Left ventricle myocardium inferior (tissue), 1 donor: ENCODE data around the gene BLVRB. TPM values are rescaled to one million over a fixed set of nuclear protein-coding genes. Genes with fewer than 3 reads are reported as not detected.
A peak's percentile ranks its signal among the peaks of the same experiment; 100 is the strongest.

Experiments
- DNase-seq: peaks from one replicate; pipeline ENCODE4 v3.0.0-alpha.2; 2020
- H3K27ac ChIP-seq: fragments of 200-600 bp; replicated peaks from 2 replicates; pipeline ENCODE4 v1.8.0; 2021
- H3K27me3 ChIP-seq: fragments of 200-600 bp; 2 replicates; pipeline ENCODE4 v1.8.0; 2021; ENCODE audit warnings: low read depth
- H3K36me3 ChIP-seq: fragments of 200-600 bp; 2 replicates; pipeline ENCODE4 v1.8.0; 2021
- H3K4me1 ChIP-seq: fragments of 200-600 bp; 2 replicates; pipeline ENCODE4 v1.8.0; 2021
- H3K4me3 ChIP-seq: fragments of 200-600 bp; 2 replicates; pipeline ENCODE4 v1.8.0; 2021; ENCODE audit warnings: mild to moderate bottlenecking, moderate library complexity
- H3K9me3 ChIP-seq: fragments of 200-600 bp; replicated peaks from 2 replicates; pipeline ENCODE4 v1.8.0; 2021
- CTCF ChIP-seq: fragments of 200-600 bp; IDR thresholded peaks from 2 replicates; pipeline ENCODE4 v1.8.0; 2021; ENCODE audit warnings: antibody characterized with exemption, mild to moderate bottlenecking, borderline replicate concordance
- intact Hi-C: fragments of 100-400 bp; cut with micrococcal nuclease; formaldehyde crosslinking; loops from one replicate; pipeline ENCODE4 v1.11.0; 2022
- total RNA-seq: library from RNA; stranded (reverse); fragmentation: NEBNext Ultra II Directional; extraction: Animal tissue kit (Norgen Biotek cat#: 25700); gene quantifications from one replicate; pipeline ENCODE4 v1.2.1, GENCODE V29; 2021
- donor health status: DM: no; HTN: yes; CAD: no; lungs with severe emphysema.

BLVRB gene
- total RNA-seq, 1 donor from 2014 or later: 91.3 TPM

- peaks cover 45% of the 10 kb centered on the region for H3K4me1 ChIP-seq
- H3K27me3 ChIP-seq: no peaks in the 10 kb centered on the region
- H3K4me3 ChIP-seq: peak overlapping the region; percentile 99
- no peak for TF ChIP-seq CTCF
- DNase-seq: no peak
- peaks cover 56% of the 10 kb centered on the region for H3K36me3 ChIP-seq
- intact Hi-C loops: no loop called here
- no peaks in the 10 kb centered on the region for H3K9me3 ChIP-seq
- H3K27ac ChIP-seq: peak overlapping the region; percentile 99
Observed at GRCh38 chr19:40444825-40445312, 20.7 kb downstream of the BLVRB start.

- peak; percentile 98 for DNase-seq
- no peaks in the 10 kb centered on the region for H3K27me3 ChIP-seq
- intact Hi-C loops: loop anchor here (1.0 kb wide), 1 partner anchor 19 kb away; the partner anchor contains the start of gene SERTAD1
- TF ChIP-seq CTCF: no peak
- H3K4me1 ChIP-seq: peaks cover 47% of the 10 kb centered on the region
- H3K36me3 ChIP-seq: peaks cover 49% of the 10 kb centered on the region
- peak within 1 kb of the TSS; percentile 99 for H3K27ac ChIP-seq
- H3K9me3 ChIP-seq: no peaks in the 10 kb centered on the region
- H3K4me3 ChIP-seq: peak within 1 kb of the TSS; percentile 99
Observed at GRCh38 chr19:40444000-40444824, 21.3 kb downstream of the BLVRB start, which contains the start of gene SERTAD3. SERTAD3 (minus strand) TSS chr19:40444335; CDS start chr19:40442080, 2,255 bp downstream.

- no peak for TF ChIP-seq CTCF
- H3K4me3 ChIP-seq: peak overlapping the region; percentile 99
- peaks cover 47% of the 10 kb centered on the region for H3K4me1 ChIP-seq
- intact Hi-C loops: loop anchor here (1.0 kb wide), 1 partner anchor 18 kb away; the partner anchor contains the start of gene SERTAD1
- H3K36me3 ChIP-seq: peaks cover 41% of the 10 kb centered on the region
- no peaks in the 10 kb centered on the region for H3K27me3 ChIP-seq
- H3K27ac ChIP-seq: peak overlapping the region; percentile 99
- DNase-seq: peak; percentile 100
- H3K9me3 ChIP-seq: no peaks in the 10 kb centered on the region
Observed at GRCh38 chr19:40443131-40443999, 22.2 kb downstream of the BLVRB start.

GRCh38 chr19:40442328-40443130 lies 23.0 kb downstream of the BLVRB start:
- H3K36me3 ChIP-seq: peaks cover 32% of the 10 kb centered on the region
- H3K4me3 ChIP-seq: peak overlapping the region; percentile 99
- H3K9me3 ChIP-seq: no peaks in the 10 kb centered on the region
- H3K4me1 ChIP-seq: peaks cover 47% of the 10 kb centered on the region
- peak overlapping the region; percentile 99 for H3K27ac ChIP-seq
- DNase-seq: no peak
- intact Hi-C loops: loop anchor here (1.0 kb wide), 1 partner anchor 17 kb away; the partner anchor contains the start of gene SERTAD1
- no peaks in the 10 kb centered on the region for H3K27me3 ChIP-seq
- no peak for TF ChIP-seq CTCF
